K562 (cell line): ENCODE data around the gene HS3ST4. TPM values are rescaled to one million over a fixed set of nuclear protein-coding genes. Genes with fewer than 3 reads are reported as not detected.

Experiments
- ATAC-seq: fragments of 200-7000 bp; cut with Tn5 transposase; 3 replicates; pipeline ENCODE4 v1.9.1; 2020; ENCODE audit warnings: moderate library complexity
- BruUV-seq: library from RNA; stranded (reverse); fragments of 400-500 nt; replicated peaks from 2 replicates; lab custom pipeline; 2021; lab: Mats Ljungman, UMichigan
- CTCF ChIA-PET: fragments of 300-600 bp; formaldehyde crosslinking; extraction: SDS; loops from one replicate; lab custom pipeline; 2021; ENCODE audit warnings: low intra/inter-chr PET ratio; lab: Yijun Ruan, JAX
- POLR2A ChIA-PET: fragments of 300-600, 350-650 bp; sonication (Branson Sonifier 250); formaldehyde crosslinking; extraction: SDS; loops from one replicate; lab custom pipeline; 2021; ENCODE audit warnings: antibody characterized with exemption, inconsistent platforms; lab: Yijun Ruan, JAX
- DNase-seq, 4 experiments: peaks; one replicate each; pipeline versions ENCODE4 v3.0.0 to v3.0.0-alpha.2; 2011 to 2018; ENCODE audit warnings: low spot score in 3 of 4, mixed read lengths in 3 of 4; ENCODE audit errors: extremely low read depth in 1 of 4
- FAIRE-seq: peaks from 2 replicates; lab custom pipeline; 2011; peaks lifted over from hg19 to GRCh38; lab: Jason Lieb, UNC
- H2AFZ ChIP-seq: 2 replicates; pipeline ENCODE4 v1.6.0; 2011; ENCODE audit warnings: low read depth, low read length, control low read depth, inconsistent platforms
- H3K27ac ChIP-seq: fragments of 200-600 bp; 3 replicates; pipeline ENCODE4 v1.8.0; 2011; ENCODE audit warnings: low read depth, mild to moderate bottlenecking, control low read depth, inconsistent platforms, low read length, moderate library complexity, mixed read lengths; ENCODE audit errors: extremely low read depth
- H3K27me3 ChIP-seq, 2 experiments: fragments of 300-600 bp in 1 of 2; 2 replicates in 1 of 2; 3 replicates in 1 of 2; pipeline versions ENCODE4 v1.6.0 to v1.8.0; 2011; ENCODE audit warnings: inconsistent platforms in 2 of 2, low read length in 2 of 2, mild to moderate bottlenecking in 1 of 2, mixed read lengths in 1 of 2, moderate library complexity in 1 of 2; ENCODE audit not compliant: control insufficient read depth in 2 of 2, insufficient read depth in 2 of 2
- H3K36me3 ChIP-seq: fragments of 300-600 bp; 3 replicates; pipeline ENCODE4 v1.8.0; 2011; ENCODE audit warnings: mild to moderate bottlenecking, low read length, inconsistent platforms; ENCODE audit not compliant: control insufficient read depth, insufficient read depth
- H3K4me1 ChIP-seq, 2 experiments: fragments of 200-600 bp in 1 of 2; replicated peaks in 1 of 2; 2 replicates in 1 of 2; 3 replicates in 1 of 2; pipeline versions ENCODE4 v1.5.1 to v1.8.0; 2011; ENCODE audit warnings: inconsistent platforms in 2 of 2, low read length in 2 of 2, mild to moderate bottlenecking in 1 of 2, mixed read lengths in 1 of 2, moderate library complexity in 1 of 2; ENCODE audit not compliant: control insufficient read depth in 2 of 2, insufficient read depth in 2 of 2
- H3K4me2 ChIP-seq: 2 replicates; pipeline ENCODE4 v1.6.1; 2011; ENCODE audit warnings: low read length, control low read depth, inconsistent platforms, mixed read lengths; ENCODE audit not compliant: insufficient read depth
- H3K4me3 ChIP-seq: fragments of 200-600 bp; sonication (generic), shearing (Covaris generic); 2 replicates; pipeline ENCODE4 v1.5.1; 2016; ENCODE audit warnings: control low read depth, inconsistent platforms
- H3K79me2 ChIP-seq: fragments of 200-600 bp; 3 replicates; pipeline ENCODE4 v1.8.0; 2011; ENCODE audit warnings: low read length, inconsistent platforms; ENCODE audit not compliant: control insufficient read depth, insufficient read depth
- H3K9ac ChIP-seq, 2 experiments: 2 replicates each; pipeline versions ENCODE4 v1.6.0 to v1.6.1; 2011; ENCODE audit warnings: low read depth in 2 of 2, low read length in 2 of 2, control low read depth in 1 of 2, inconsistent platforms in 1 of 2, mild to moderate bottlenecking in 1 of 2, mixed read lengths in 1 of 2; ENCODE audit not compliant: insufficient read depth in 1 of 2
- H3K9me1 ChIP-seq: one replicate; pipeline ENCODE4 v1.6.0; 2011; ENCODE audit warnings: inconsistent platforms, mild to moderate bottlenecking, low read length, moderate library complexity; ENCODE audit not compliant: control insufficient read depth, insufficient read depth
- H3K9me3 ChIP-seq: replicated peaks from 2 replicates; pipeline ENCODE4 v1.5.1; 2011; ENCODE audit warnings: low read depth, low read length, inconsistent platforms; ENCODE audit not compliant: control insufficient read depth, insufficient read depth
- H4K20me1 ChIP-seq: replicated peaks from 2 replicates; pipeline ENCODE4 v1.6.1; 2011; ENCODE audit warnings: low read length, inconsistent platforms, mixed read lengths; ENCODE audit not compliant: control insufficient read depth, insufficient read depth
- BRD4 ChIP-seq: fragments of 200-600 bp; sonication (generic); IDR thresholded peaks from 2 replicates; pipeline ENCODE4 v1.6.1; 2017; ENCODE audit warnings: inconsistent platforms
- CGGBP1 ChIP-seq: fragments of 250-450 bp; sonication (Bioruptor Pico); IDR thresholded peaks from 2 replicates; pipeline ENCODE4 v1.9.0; 2021; ENCODE audit warnings: mild to moderate bottlenecking
- HEY1 ChIP-seq: fragments of 250-450 bp; sonication (Bioruptor Pico); IDR thresholded peaks from 2 replicates; pipeline ENCODE4 v1.5.0; 2020; ENCODE audit warnings: mild to moderate bottlenecking, moderate library complexity, borderline replicate concordance
- MITF ChIP-seq: IDR thresholded peaks from 2 replicates; pipeline ENCODE4 v1.6.1; 2014; ENCODE audit warnings: antibody characterized with exemption
- NR3C1 ChIP-seq: sonication (generic); formaldehyde crosslinking; IDR thresholded peaks from 2 replicates; pipeline ENCODE4 v1.8.1; 2022; ENCODE audit warnings: missing genetic modification reagents
- PHTF2 ChIP-seq: fragments of 250-450 bp; sonication (Bioruptor Pico); IDR thresholded peaks from 2 replicates; pipeline ENCODE4 v1.5.0; 2021; ENCODE audit warnings: mild to moderate bottlenecking
- SLC30A9 ChIP-seq: fragments of 250-450 bp; sonication (Bioruptor Pico); IDR thresholded peaks from 2 replicates; pipeline ENCODE4 v1.8.0; 2022; ENCODE audit warnings: mild to moderate bottlenecking, moderate library complexity
- ZNF277 ChIP-seq: fragments of 250-450 bp; sonication (Bioruptor Pico); IDR thresholded peaks from 2 replicates; pipeline ENCODE4 v1.8.0; 2022; ENCODE audit warnings: inconsistent platforms, mild to moderate bottlenecking, moderate library complexity, borderline replicate concordance
- WGBS: fragments of 100-300 bp; shearing (Covaris generic); methylation state at CpG from one replicate; pipeline ENCODE4 v1.1.6; 2016; ENCODE audit warnings: low coverage, mixed read lengths; ENCODE audit not compliant: insufficient coverage; ENCODE audit errors: missing lambda C conversion rate; 5-methylcytosine and 5-hydroxymethylcytosine counted together
- in situ Hi-C: fragments of 300-500 bp; cut with MboI; formaldehyde crosslinking; loops from 4 replicates; pipeline ENCODE4 v1.15.0; 2018; ENCODE audit warnings: inconsistent platforms, mixed read lengths
- intact Hi-C: fragments of 100-400 bp; cut with micrococcal nuclease; formaldehyde crosslinking; loops from 2 replicates; pipeline ENCODE4 v1.14.2; 2022
- polyA plus RNA-seq, 8 experiments: library from polyadenylated mRNA; depleted of rRNA in 4 of 8; stranded (reverse) in 5 of 8; unstranded in 3 of 8; fragments of >200 nt; fragmentation: Nextera tagmentation in 2 of 8; fragmentation: Illumina TruSeq in 1 of 8; extraction: Ambion mirVana in 2 of 8; extraction: Trizol in 1 of 8; gene quantifications; 2 replicates each; pipeline versions ENCODE4 v1.2.1 to v1.2.3, GENCODE V29; 2011 to 2014; ENCODE audit warnings: inconsistent platforms in 1 of 8, missing spikeins in 1 of 8
- total RNA-seq, 7 experiments: library from RNA; depleted of rRNA in 6 of 7; stranded (reverse); fragments of >200 nt in 6 of 7; fragmentation: Illumina TruSeq in 2 of 7; extraction: Trizol in 2 of 7; gene quantifications; 2 replicates each; pipeline versions ENCODE4 v1.2.1 to v1.2.3, GENCODE V29; 2011 to 2021; ENCODE audit warnings: low replicate concordance in 1 of 7

The HS3ST4 gene
- total and polyA plus RNA-seq, 9 of the 15 experiments (the other 6 are each of a cell fraction or from before 2014, with no cell fraction given): not detected

GRCh38 chr16:25783226-25783625 is 91.5 kb downstream of the HS3ST4 start:
- H4K20me1 ChIP-seq: no peaks in the 10 kb centered on the region
- no peaks in the 10 kb centered on the region for H3K4me1 ChIP-seq
- no peaks in the 10 kb centered on the region; a peak in 1 of 5 replicates for H3K27me3 ChIP-seq
- intact Hi-C loops: no loop called here
- H3K9me1 ChIP-seq: no peaks in the 10 kb centered on the region
- no peaks in the 10 kb centered on the region for H3K36me3 ChIP-seq
- TF ChIP-seq SLC30A9 (CRISPR knock-in tag) (no peak), CGGBP1 (CRISPR knock-in tag) (no peak), PHTF2 (CRISPR knock-in tag) (no peak), BRD4 (no peak), MITF (no peak), NR3C1 (CRISPR knock-in tag) (no peak), HEY1 (CRISPR knock-in tag) (no peak), ZNF277 (CRISPR knock-in tag) (no peak)
- H3K79me2 ChIP-seq: no peaks in the 10 kb centered on the region
- ATAC-seq (no peak), DNase-seq (no peak), FAIRE-seq (no peak)
- CTCF ChIA-PET: no interaction called here
- H3K4me3 ChIP-seq: no peak overlapping the region
- no TSS peak for BruUV-seq
- POLR2A ChIA-PET: interaction anchor here (0.6 kb wide), 1 partner anchor 612 kb away, joined by 7 read pairs; no protein-coding TSS in a partner anchor
- H3K9me3 ChIP-seq: no peaks in the 10 kb centered on the region; the same call in 1 of the 2 replicates
- 9% methylated on average over 1 of the region's 1 CpG for WGBS
- no peak overlapping the region for H2AFZ ChIP-seq
- no peak overlapping the region for H3K27ac ChIP-seq
- H3K4me2 ChIP-seq: no peak overlapping the region
- no peak overlapping the region for H3K9ac ChIP-seq
- in situ Hi-C loops: no loop called here
